Measurements from ENCODE around the gene ZMAT3.

ZMAT3 gene

GRCh38 chr3:179005706-179006105, 65.9 kb downstream of the ZMAT3 start:
- no peak for DNase-seq
- Histone ChIP-seq H3K4me1 (ENCODE audit: low read length) (no peaks in the 10 kb centered on the region), H3K79me2 (ENCODE audit: low read length) (no peaks in the 10 kb centered on the region)

GRCh38 chr3:179005213-179005612, 66.4 kb downstream of the ZMAT3 start:
- no peak overlapping the region for H2AFZ ChIP-seq (ENCODE audit: low read length)
- H3K4me1 ChIP-seq (ENCODE audit: low read length) = no peaks in the 10 kb centered on the region
- H3K9me3 ChIP-seq (replicated peaks; ENCODE audit: insufficient read depth, low read length) = no peaks in the 10 kb centered on the region
- H3K9me2 ChIP-seq (replicated peaks; ENCODE audit: insufficient read depth, low read length) = no peaks in the 10 kb centered on the region
- no peaks in the 10 kb centered on the region for H3F3A ChIP-seq (ENCODE audit: insufficient read depth, low read length)
- H3K27ac ChIP-seq (ENCODE audit: low read length) = no peak overlapping the region
- H4K20me1 ChIP-seq (ENCODE audit: insufficient read depth, low read length) = no peaks in the 10 kb centered on the region
- TF ChIP-seq EZH2phosphoT487 (IDR thresholded peaks at IDR 0.05; ENCODE audit: low read length) = no peak
- TF ChIP-seq EZH2 (optimal IDR thresholded peaks at IDR 0.05; ENCODE audit: low read depth, low read length) = no peak
- TF ChIP-seq CTCF (IDR thresholded peaks at IDR 0.05; ENCODE audit: low read length) = no peak
- no peaks in the 10 kb centered on the region for H3K27me3 ChIP-seq (replicated peaks; ENCODE audit: insufficient read depth, low read length)
- no peak overlapping the region for H3K4me2 ChIP-seq (ENCODE audit: low read depth, low read length)
- no peaks in the 10 kb centered on the region for H3K79me2 ChIP-seq (ENCODE audit: low read length)
- no peak for DNase-seq
- H3K4me3 ChIP-seq (ENCODE audit: low read length) = no peak overlapping the region
- no peaks in the 10 kb centered on the region for H3K36me3 ChIP-seq (replicated peaks; ENCODE audit: insufficient read depth, low read length)
- no peak overlapping the region for H3K9ac ChIP-seq (ENCODE audit: low read length)

More at GRCh38 chr3:179005706-179006105, 65.9 kb downstream of the ZMAT3 start:
- Histone ChIP-seq H3K4me2 (ENCODE audit: low read depth, low read length) (no peak overlapping the region), H3K36me3 (replicated peaks; ENCODE audit: insufficient read depth, low read length) (no peaks in the 10 kb centered on the region), H3K4me3 (ENCODE audit: low read length) (no peak overlapping the region), H3K9me2 (replicated peaks; ENCODE audit: insufficient read depth, low read length) (no peaks in the 10 kb centered on the region), H3F3A (ENCODE audit: insufficient read depth, low read length) (no peaks in the 10 kb centered on the region), H3K9ac (ENCODE audit: low read length) (no peak overlapping the region), H3K27ac (ENCODE audit: low read length) (no peak overlapping the region), H4K20me1 (ENCODE audit: insufficient read depth, low read length) (no peaks in the 10 kb centered on the region), H3K9me3 (replicated peaks; ENCODE audit: insufficient read depth, low read length) (no peaks in the 10 kb centered on the region), H2AFZ (ENCODE audit: low read length) (no peak overlapping the region), H3K27me3 (replicated peaks; ENCODE audit: insufficient read depth, low read length) (no peaks in the 10 kb centered on the region)
- TF ChIP-seq EZH2 (optimal IDR thresholded peaks at IDR 0.05; ENCODE audit: low read depth, low read length) = no peak
- no peak for TF ChIP-seq CTCF (IDR thresholded peaks at IDR 0.05; ENCODE audit: low read length)
- no peak for TF ChIP-seq EZH2phosphoT487 (IDR thresholded peaks at IDR 0.05; ENCODE audit: low read length)

DNA sequence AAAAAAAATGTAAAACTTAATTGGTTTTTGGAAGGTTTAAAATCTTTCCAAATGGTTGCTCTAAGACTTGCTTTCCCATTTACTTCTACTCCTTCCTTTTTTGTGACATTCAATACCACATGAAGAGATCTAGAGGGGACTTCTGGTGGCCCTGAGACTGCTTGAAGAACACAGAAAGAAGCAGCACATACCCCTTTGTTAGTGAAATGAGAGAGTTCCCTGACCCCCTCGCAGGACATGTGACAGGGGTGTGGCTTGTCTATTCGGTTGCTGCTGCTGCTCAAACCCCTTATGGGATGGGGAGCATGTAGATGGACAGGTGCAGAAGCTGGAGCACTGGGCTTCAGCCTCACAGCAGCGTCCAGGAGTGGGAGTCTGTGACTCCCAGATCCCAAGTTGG, 71.0 kb downstream of the ZMAT3 start:
- no peaks in the 10 kb centered on the region for H3K9me3 ChIP-seq (replicated peaks; ENCODE audit: insufficient read depth, low read length)
- H3K9ac ChIP-seq (ENCODE audit: low read length) = no peak overlapping the region
- H3K4me1 ChIP-seq (ENCODE audit: low read length) = no peaks in the 10 kb centered on the region
- no peaks in the 10 kb centered on the region for H3F3A ChIP-seq (ENCODE audit: insufficient read depth, low read length)
- no peaks in the 10 kb centered on the region for H3K79me2 ChIP-seq (ENCODE audit: low read length)
- no peak overlapping the region for H3K4me2 ChIP-seq (ENCODE audit: low read depth, low read length)
- DNase-seq = no peak
- H4K20me1 ChIP-seq (ENCODE audit: insufficient read depth, low read length) = no peaks in the 10 kb centered on the region
- H3K27me3 ChIP-seq (replicated peaks; ENCODE audit: insufficient read depth, low read length) = no peaks in the 10 kb centered on the region
- no peaks in the 10 kb centered on the region for H3K9me2 ChIP-seq (replicated peaks; ENCODE audit: insufficient read depth, low read length)
- no peak overlapping the region for H3K27ac ChIP-seq (ENCODE audit: low read length)
- no peak overlapping the region for H2AFZ ChIP-seq (ENCODE audit: low read length)
- no peak overlapping the region for H3K4me3 ChIP-seq (ENCODE audit: low read length)
- no peaks in the 10 kb centered on the region for H3K36me3 ChIP-seq (replicated peaks; ENCODE audit: insufficient read depth, low read length)
- no peak for TF ChIP-seq EZH2 (optimal IDR thresholded peaks at IDR 0.05; ENCODE audit: low read depth, low read length)
- no peak for TF ChIP-seq EZH2phosphoT487 (IDR thresholded peaks at IDR 0.05; ENCODE audit: low read length)
- TF ChIP-seq CTCF (IDR thresholded peaks at IDR 0.05; ENCODE audit: low read length) = no peak

Measured in MM.1S (cell line).